Ovary (tissue), 9 donors: ENCODE measurements around the gene AFAP1. TPM values are rescaled to one million over a fixed set of nuclear protein-coding genes. Genes with fewer than 3 reads are reported as not detected.

Experiments
- DNase-seq, 5 donors: peaks; one replicate each; pipeline ENCODE4 v3.0.0-alpha.2; 2019 to 2020
- H3K27ac ChIP-seq, 2 donors: fragments of 200-600 bp; one replicate each; pipeline versions ENCODE4 v1.5.1 to v1.8.0; 2019 to 2022
- H3K27me3 ChIP-seq: fragments of 200-600 bp; one replicate; pipeline ENCODE4 v1.8.0; 2022
- H3K36me3 ChIP-seq: fragments of 200-600 bp; sonication (generic); one replicate; pipeline ENCODE4 v1.5.1; 2019
- H3K4me1 ChIP-seq: one replicate; pipeline ENCODE4 v1.8.1; 2013; ENCODE audit warnings: mild to moderate bottlenecking, moderate library complexity; ENCODE audit not compliant: insufficient read depth
- H3K4me3 ChIP-seq: fragments of 200-600 bp; sonication (generic); one replicate; pipeline ENCODE4 v1.5.1; 2017
- H3K9me3 ChIP-seq, 2 donors: fragments of 200-600 bp in 1 of 2; sonication (generic) in 1 of 2; one replicate each; pipeline versions ENCODE4 v1.5.1 to v1.8.1; 2013 to 2019; ENCODE audit warnings: mild to moderate bottlenecking in 1 of 2, moderate library complexity in 1 of 2
- EP300 ChIP-seq: sonication (generic); formaldehyde crosslinking; IDR thresholded peaks from one replicate; pipeline ENCODE4 v1.6.1; 2017; ENCODE audit warnings: antibody characterized with exemption
- POLR2A ChIP-seq: fragments of 450-650 bp; IDR thresholded peaks from one replicate; pipeline ENCODE4 v1.6.1; 2017; ENCODE audit warnings: antibody characterized with exemption, mild to moderate bottlenecking, moderate library complexity
- WGBS, 3 donors: extraction: QIAGEN DNeasy Blood & Tissue Kit in 1 of 3; methylation state at CpG; one replicate each; pipeline versions ENCODE4 v1.1.5 to v1.1.7; 2013 to 2017; 5-methylcytosine and 5-hydroxymethylcytosine counted together
- intact Hi-C, 4 donors: fragments of 100-400 bp; cut with DNase I; formaldehyde crosslinking; loops; one replicate each; pipeline versions ENCODE4 v1.11.0 to v1.15.1; 2022 to 2023
- polyA plus RNA-seq, 2 donors: library from polyadenylated mRNA; stranded (reverse); fragments of 200-250 nt in 1 of 2; fragments of 350-450 nt in 1 of 2; fragmentation: Illumina TruSeq in 1 of 2; extraction: RNeasy Lipid Tissue Mini Kit (QIAGEN cat#74804) in 1 of 2; gene quantifications; one replicate each; pipeline ENCODE4 v1.2.3, GENCODE V29; 2013 to 2014
- total RNA-seq, 7 donors: library from RNA; depleted of rRNA in 2 of 7; stranded (reverse); fragments of >200 nt in 2 of 7; fragmentation: NEBNext Ultra II Directional in 3 of 7; extraction: Animal tissue kit (Norgen Biotek cat#: 25700) in 3 of 7; gene quantifications; one replicate each; pipeline versions ENCODE4 v1.1.0 to v1.2.4, GENCODE V29; 2016 to 2023
- TF ChIP-seq, protein P1 (sequence below), 3 donors: fragments of 450-650 bp in 2 of 3; fragments of 200-600 bp in 1 of 3; IDR thresholded peaks; one replicate each; pipeline versions ENCODE4 v1.5.1 to v1.8.0; 2016 to 2022; ENCODE audit warnings: antibody characterized with exemption in 3 of 3, mild to moderate bottlenecking in 1 of 3
- donor health status: DM: no; HTN: no; CAD: no; lungs with moderate emphysema.
- donor health status: DM: no; HTN: no; CAD: no.
- donor health status: Bipolar disorder and iron deficiency.
- donor health status: DM: yes; HTN: yes; CAD: no.
- donor health status: DM: no; HTN: no; CAD: no.
- donor health status: DM: yes; HTN: yes; CAD: no.

The AFAP1 gene
- total and polyA plus RNA-seq, 9 donors = 8.6 to 42.3 (median 23.0) TPM

DNA sequence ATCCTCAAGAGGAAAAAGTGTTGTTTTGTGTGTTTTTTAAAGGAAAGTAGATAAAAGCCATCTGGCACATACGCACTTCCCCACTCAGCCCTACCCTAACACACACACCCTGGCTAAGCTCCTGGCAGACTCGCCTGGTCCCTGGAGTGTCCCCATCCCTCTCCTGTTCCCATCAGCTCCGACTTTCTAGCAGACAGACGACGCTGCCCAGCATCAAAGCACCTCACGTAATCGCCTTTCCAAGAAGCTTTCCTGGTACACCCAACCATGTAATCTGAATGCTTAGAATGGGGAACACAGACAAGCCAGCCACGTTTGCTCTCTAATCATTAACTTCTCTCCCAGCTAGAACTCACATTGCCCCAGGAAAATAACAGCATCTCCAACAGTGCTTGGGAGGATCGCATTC lies 116.2 kb downstream of the AFAP1 start:
- H3K27ac ChIP-seq = peak overlapping the region; percentile 68 to 89
- peak; percentile 28 for TF ChIP-seq POLR2A
- TF ChIP-seq, protein P1, sequence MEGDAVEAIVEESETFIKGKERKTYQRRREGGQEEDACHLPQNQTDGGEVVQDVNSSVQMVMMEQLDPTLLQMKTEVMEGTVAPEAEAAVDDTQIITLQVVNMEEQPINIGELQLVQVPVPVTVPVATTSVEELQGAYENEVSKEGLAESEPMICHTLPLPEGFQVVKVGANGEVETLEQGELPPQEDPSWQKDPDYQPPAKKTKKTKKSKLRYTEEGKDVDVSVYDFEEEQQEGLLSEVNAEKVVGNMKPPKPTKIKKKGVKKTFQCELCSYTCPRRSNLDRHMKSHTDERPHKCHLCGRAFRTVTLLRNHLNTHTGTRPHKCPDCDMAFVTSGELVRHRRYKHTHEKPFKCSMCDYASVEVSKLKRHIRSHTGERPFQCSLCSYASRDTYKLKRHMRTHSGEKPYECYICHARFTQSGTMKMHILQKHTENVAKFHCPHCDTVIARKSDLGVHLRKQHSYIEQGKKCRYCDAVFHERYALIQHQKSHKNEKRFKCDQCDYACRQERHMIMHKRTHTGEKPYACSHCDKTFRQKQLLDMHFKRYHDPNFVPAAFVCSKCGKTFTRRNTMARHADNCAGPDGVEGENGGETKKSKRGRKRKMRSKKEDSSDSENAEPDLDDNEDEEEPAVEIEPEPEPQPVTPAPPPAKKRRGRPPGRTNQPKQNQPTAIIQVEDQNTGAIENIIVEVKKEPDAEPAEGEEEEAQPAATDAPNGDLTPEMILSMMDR (IDR thresholded peaks at IDR 0.05) = no peak
- TF ChIP-seq EP300 = peak; percentile 14
- 14 to 16% (median 16%) methylated on average over 9 of the region's 9 CpGs for WGBS, 3 donors
- no peak overlapping the region for H3K4me3 ChIP-seq
- intact Hi-C loops = no loop called here
- no peaks in the 10 kb centered on the region for H3K27me3 ChIP-seq
- no peaks in the 10 kb centered on the region for H3K36me3 ChIP-seq
- no peaks in the 10 kb centered on the region for H3K9me3 ChIP-seq
- peaks cover 22% of the 10 kb centered on the region for H3K4me1 ChIP-seq
- DNase-seq = peak; percentile 68 to 79 (median 71)

DNA sequence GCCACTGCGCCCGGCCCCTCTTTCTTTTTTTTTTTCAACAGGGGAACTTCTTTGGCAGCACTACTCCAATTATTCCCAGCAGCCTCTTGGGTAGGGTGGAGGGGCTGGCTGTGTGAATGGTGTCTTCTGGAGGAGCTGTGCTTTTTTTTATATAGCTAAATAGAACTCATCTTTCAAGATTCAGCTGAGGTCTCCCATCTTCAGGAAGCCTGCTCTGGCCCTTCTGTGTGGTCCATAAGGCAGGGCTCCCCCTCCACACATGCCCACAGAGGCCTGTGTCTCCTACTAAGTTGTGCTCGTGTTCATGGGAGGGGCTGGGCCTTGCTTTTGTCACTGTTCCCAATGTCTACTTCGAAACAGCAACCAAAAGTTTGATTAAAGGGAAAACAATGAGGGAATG lies 116.8 kb downstream of the AFAP1 start:
- intact Hi-C loops = no loop called here
- peaks cover 23% of the 10 kb centered on the region for H3K4me1 ChIP-seq
- no peaks in the 10 kb centered on the region for H3K27me3 ChIP-seq
- H3K9me3 ChIP-seq = no peaks in the 10 kb centered on the region
- 29 to 39% (median 31%) methylated on average over 4 of the region's 4 CpGs for whole genome bisulfite sequencing, 3 donors
- DNase-seq = peak in 2 of 5 donors; percentile 56 to 61
- TF ChIP-seq, protein P1 (IDR thresholded peaks at IDR 0.05) = no peak
- no peak for TF ChIP-seq EP300
- TF ChIP-seq POLR2A = no peak
- H3K4me3 ChIP-seq = no peak overlapping the region
- peak overlapping the region; percentile 68 to 89 for H3K27ac ChIP-seq
- H3K36me3 ChIP-seq = no peaks in the 10 kb centered on the region

DNA sequence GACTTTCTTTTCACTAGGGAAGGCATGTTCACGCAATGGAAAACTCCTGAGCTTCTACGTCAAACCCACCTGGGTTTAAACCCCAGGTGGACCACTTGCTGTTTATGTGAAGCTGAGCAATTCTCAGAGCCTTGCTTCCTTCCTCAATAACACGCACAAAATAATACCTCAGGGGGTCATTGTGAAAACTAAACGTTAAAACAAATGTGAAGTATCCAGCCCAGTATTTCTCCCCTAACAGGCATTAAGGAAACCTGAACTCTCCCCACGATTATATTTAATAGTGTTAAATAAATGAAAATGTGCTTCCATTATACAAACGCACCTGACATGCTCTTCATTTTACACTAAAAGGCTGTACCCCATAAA lies 117.5 kb downstream of the AFAP1 start:
- Histone ChIP-seq H3K4me1 (peaks cover 22% of the 10 kb centered on the region), H3K4me3 (no peak overlapping the region), H3K27ac (peak overlapping the region in 1 of 2 donors; percentile 89), H3K9me3 (no peaks in the 10 kb centered on the region), H3K36me3 (no peaks in the 10 kb centered on the region), H3K27me3 (no peaks in the 10 kb centered on the region)
- intact Hi-C loops = no loop called here
- TF ChIP-seq EP300 (no peak), POLR2A (no peak)
- TF ChIP-seq, protein P1 (IDR thresholded peaks at IDR 0.05) = no peak
- 66 to 74% (median 72%) methylated on average over 6 of the region's 6 CpGs for WGBS, 3 donors
- DNase-seq = no peak

DNA sequence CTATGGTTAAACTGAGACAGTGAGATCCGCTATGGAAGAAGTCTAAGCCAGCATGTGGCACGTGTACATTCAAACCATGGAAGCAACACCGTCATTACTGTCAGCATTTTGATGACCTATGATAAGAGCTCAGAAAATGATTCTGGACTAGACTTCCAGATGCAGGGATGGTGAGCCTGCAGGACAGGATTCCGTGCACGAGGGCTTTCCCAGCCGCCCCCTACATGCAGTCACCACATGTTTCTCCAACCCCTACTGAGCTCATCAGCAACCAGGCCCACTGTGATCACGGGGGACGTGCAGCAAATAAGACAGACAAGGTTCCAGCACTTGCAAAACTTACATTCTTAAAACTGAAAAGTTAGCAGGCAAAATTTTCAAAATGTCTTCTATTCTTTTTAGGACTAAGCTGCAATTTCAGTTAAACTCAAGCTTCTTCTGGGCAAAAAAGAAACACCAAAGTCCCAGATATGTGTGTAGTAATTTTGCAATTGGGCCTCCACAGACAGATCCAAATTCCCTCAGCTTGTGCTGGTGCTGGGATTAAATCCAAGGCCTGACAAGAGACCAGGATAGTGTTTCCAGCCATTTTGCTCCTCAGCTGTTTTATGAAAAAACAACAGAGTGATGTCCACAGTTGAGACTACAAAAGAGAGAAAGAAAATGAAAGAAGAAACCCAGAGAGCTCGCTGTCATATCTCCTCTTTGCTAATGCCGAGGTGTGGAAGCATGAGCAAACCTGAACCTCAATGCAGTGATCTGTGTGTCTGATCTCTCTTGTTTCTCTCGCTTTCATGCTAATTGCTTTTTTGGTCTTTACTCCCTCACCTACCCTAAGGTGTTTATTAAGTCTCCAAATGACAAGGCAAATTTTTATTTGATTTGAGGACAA lies 118.2 kb downstream of the AFAP1 start:
- DNase-seq = no peak
- Histone ChIP-seq H3K27me3 (no peaks in the 10 kb centered on the region), H3K36me3 (no peaks in the 10 kb centered on the region), H3K9me3 (no peaks in the 10 kb centered on the region), H3K4me3 (no peak overlapping the region), H3K27ac (peak overlapping the region in 1 of 2 donors; percentile 89), H3K4me1 (peaks cover 22% of the 10 kb centered on the region)
- intact Hi-C loops = no loop called here
- 71 to 77% (median 75%) methylated on average over 11 of the region's 11 CpGs for WGBS, 3 donors
- no peak for TF ChIP-seq POLR2A
- no peak for TF ChIP-seq EP300
- TF ChIP-seq, protein P1 (IDR thresholded peaks at IDR 0.05) = no peak
